LNCAP (cell line): ENCODE measurements around the gene TOP3A.
A peak's percentile ranks its signal among the peaks of the same experiment; 100 is the strongest.

ENCODE experiments used
- TF ChIP-seq, protein P1 (sequence below): fragments of 450-650 bp; IDR thresholded peaks from 2 replicates; pipeline ENCODE4 v1.5.1; 2017; ENCODE audit warnings: mild to moderate bottlenecking

The TOP3A gene

DNA sequence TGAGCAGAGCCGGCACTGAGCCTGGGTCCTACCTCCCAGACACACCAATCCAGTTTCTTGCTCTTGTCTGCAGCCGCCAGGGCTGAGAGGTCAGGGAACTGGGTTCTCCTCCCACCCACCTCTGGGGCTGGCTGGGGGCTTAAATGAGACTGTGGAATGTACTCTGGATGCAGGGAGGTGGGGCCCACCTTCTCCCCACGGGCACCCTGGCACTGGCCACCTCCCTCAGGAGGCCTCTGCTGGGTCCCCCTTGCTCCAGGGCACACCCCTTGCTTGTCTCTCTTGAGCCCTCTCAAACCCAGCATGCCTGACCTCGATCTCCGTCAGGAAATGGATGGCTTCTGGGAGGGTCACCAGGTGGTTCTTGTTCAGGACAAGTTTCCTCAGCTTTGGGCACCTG, 62.6 kb downstream of the TOP3A start:
- TF ChIP-seq, protein P1, sequence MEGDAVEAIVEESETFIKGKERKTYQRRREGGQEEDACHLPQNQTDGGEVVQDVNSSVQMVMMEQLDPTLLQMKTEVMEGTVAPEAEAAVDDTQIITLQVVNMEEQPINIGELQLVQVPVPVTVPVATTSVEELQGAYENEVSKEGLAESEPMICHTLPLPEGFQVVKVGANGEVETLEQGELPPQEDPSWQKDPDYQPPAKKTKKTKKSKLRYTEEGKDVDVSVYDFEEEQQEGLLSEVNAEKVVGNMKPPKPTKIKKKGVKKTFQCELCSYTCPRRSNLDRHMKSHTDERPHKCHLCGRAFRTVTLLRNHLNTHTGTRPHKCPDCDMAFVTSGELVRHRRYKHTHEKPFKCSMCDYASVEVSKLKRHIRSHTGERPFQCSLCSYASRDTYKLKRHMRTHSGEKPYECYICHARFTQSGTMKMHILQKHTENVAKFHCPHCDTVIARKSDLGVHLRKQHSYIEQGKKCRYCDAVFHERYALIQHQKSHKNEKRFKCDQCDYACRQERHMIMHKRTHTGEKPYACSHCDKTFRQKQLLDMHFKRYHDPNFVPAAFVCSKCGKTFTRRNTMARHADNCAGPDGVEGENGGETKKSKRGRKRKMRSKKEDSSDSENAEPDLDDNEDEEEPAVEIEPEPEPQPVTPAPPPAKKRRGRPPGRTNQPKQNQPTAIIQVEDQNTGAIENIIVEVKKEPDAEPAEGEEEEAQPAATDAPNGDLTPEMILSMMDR: no peak

DNA sequence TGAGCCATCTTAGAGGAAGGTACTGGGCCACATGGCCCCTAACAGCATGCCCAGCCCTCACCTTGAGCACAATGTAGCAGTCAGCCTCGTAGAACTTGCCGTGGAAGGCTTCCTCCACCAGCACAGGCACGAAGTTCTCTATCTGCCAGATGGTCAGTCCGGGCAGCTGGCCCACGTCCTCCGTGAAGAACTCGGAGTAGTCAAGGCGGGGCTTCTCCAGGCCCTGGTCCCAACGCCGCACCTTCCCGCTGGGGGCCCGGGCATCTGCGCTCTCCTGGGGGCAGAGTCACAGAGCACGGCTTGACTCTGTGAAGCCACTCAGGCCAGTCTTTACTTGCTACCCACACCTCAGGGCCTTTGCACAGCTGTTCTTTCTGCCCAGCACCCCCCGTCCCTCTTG, 63.6 kb downstream of the TOP3A start:
- TF ChIP-seq, protein P1: no peak

- TF ChIP-seq, protein P1: no peak
Observed at GRCh38 chr17:18250708-18251107, 64.1 kb downstream of the TOP3A start.

GRCh38 chr17:18250259-18250658, 64.5 kb downstream of the TOP3A start:
- TF ChIP-seq, protein P1: no peak

GRCh38 chr17:18248811-18249210, 66.0 kb downstream of the TOP3A start:
- TF ChIP-seq, protein P1: no peak

GRCh38 chr17:18248300-18248731, 66.5 kb downstream of the TOP3A start:
- TF ChIP-seq, protein P1: peak; percentile 69

GRCh38 chr17:18247613-18248001, 67.2 kb downstream of the TOP3A start:
- TF ChIP-seq, protein P1: no peak
